Measurements from ENCODE around the gene ANXA10.

ANXA10 gene

GRCh38 chr4:168183717-168184571 lies 91.6 kb downstream of the ANXA10 start:
- TF ChIP-seq CTCF (conservative IDR thresholded peaks at IDR 0.05): peak; percentile 76
- TF ChIP-seq ZFX (IDR thresholded peaks at IDR 0.05): no peak

GRCh38 chr4:168188754-168189153 lies 96.4 kb downstream of the ANXA10 start:
- TF ChIP-seq CTCF (conservative IDR thresholded peaks at IDR 0.05) (no peak), ZFX (IDR thresholded peaks at IDR 0.05) (no peak)
- H3K27ac ChIP-seq: no peak overlapping the region

More at GRCh38 chr4:168183717-168184571, 91.6 kb downstream of the ANXA10 start:
- H3K27ac ChIP-seq: no peak overlapping the region

GRCh38 chr4:168197926-168198325 lies 105.6 kb downstream of the ANXA10 start:
- H3K27ac ChIP-seq: no peak overlapping the region
- no peak for TF ChIP-seq CTCF (conservative IDR thresholded peaks at IDR 0.05)
- no peak for TF ChIP-seq ZFX (IDR thresholded peaks at IDR 0.05)

GRCh38 chr4:168199260-168199957 lies 107.1 kb downstream of the ANXA10 start:
- no peak overlapping the region for H3K27ac ChIP-seq
- no peak for TF ChIP-seq ZFX (IDR thresholded peaks at IDR 0.05)

GRCh38 chr4:168200685-168201084 lies 108.3 kb downstream of the ANXA10 start:
- no peak overlapping the region for H3K27ac ChIP-seq
- TF ChIP-seq CTCF (conservative IDR thresholded peaks at IDR 0.05): no peak
- TF ChIP-seq ZFX (IDR thresholded peaks at IDR 0.05): no peak

- TF ChIP-seq CTCF (conservative IDR thresholded peaks at IDR 0.05): no peak
- no peak for TF ChIP-seq ZFX (IDR thresholded peaks at IDR 0.05)
Observed at GRCh38 chr4:168203233-168203911, 111.0 kb downstream of the ANXA10 start.

GRCh38 chr4:168208957-168209614 lies 116.7 kb downstream of the ANXA10 start:
- TF ChIP-seq CTCF (conservative IDR thresholded peaks at IDR 0.05) (no peak), ZFX (IDR thresholded peaks at IDR 0.05) (no peak)
- no peak overlapping the region for H3K27ac ChIP-seq

More at GRCh38 chr4:168203233-168203911, 111.0 kb downstream of the ANXA10 start:
- no peak overlapping the region for H3K27ac ChIP-seq
